HEK293T (cell line): ENCODE data around the gene CMTM5.

Source experiments
- CTCF ChIA-PET: fragments of 350-600 bp; formaldehyde crosslinking; extraction: SDS; loops from one replicate; lab custom pipeline; 2021; ENCODE audit warnings: antibody characterized with exemption, inconsistent platforms; lab: Yijun Ruan, JAX
- POLR2A ChIA-PET: fragments of 350-600 bp; formaldehyde crosslinking; extraction: SDS; loops from one replicate; lab custom pipeline; 2020; ENCODE audit warnings: antibody characterized with exemption, inconsistent platforms; lab: Yijun Ruan, JAX
- DNase-seq: peaks from one replicate; pipeline ENCODE4 v3.0.0; 2012; ENCODE audit warnings: mixed read lengths; ENCODE audit errors: extremely low spot score
- ARNT ChIP-seq: fragments of 450-650 bp; IDR thresholded peaks from 2 replicates; pipeline ENCODE4 v1.6.1; 2017; ENCODE audit warnings: mild to moderate bottlenecking
- BHLHE40 ChIP-seq: fragments of 450-650 bp; IDR thresholded peaks from 2 replicates; pipeline ENCODE4 v1.6.1; 2016; ENCODE audit warnings: mild to moderate bottlenecking, moderate library complexity, borderline replicate concordance
- CTBP1 ChIP-seq: fragments of 450-650 bp; IDR thresholded peaks from 2 replicates; pipeline ENCODE4 v1.6.1; 2016; ENCODE audit warnings: borderline replicate concordance
- ELF4 ChIP-seq: fragments of 450-650 bp; IDR thresholded peaks from 2 replicates; pipeline ENCODE4 v1.6.1; 2017; ENCODE audit warnings: antibody characterized with exemption
- FOXA1 ChIP-seq: fragments of 450-650 bp; IDR thresholded peaks from 2 replicates; pipeline ENCODE4 v1.6.1; 2016; ENCODE audit warnings: mild to moderate bottlenecking
- FOXK2 ChIP-seq: fragments of 450-650 bp; IDR thresholded peaks from 2 replicates; pipeline ENCODE4 v1.6.1; 2016; ENCODE audit warnings: mild to moderate bottlenecking
- FOXM1 ChIP-seq: fragments of 450-650 bp; IDR thresholded peaks from 2 replicates; pipeline ENCODE4 v1.6.1; 2017; ENCODE audit warnings: mild to moderate bottlenecking, borderline replicate concordance
- HDGF ChIP-seq: fragments of 450-650 bp; IDR thresholded peaks from 2 replicates; pipeline ENCODE4 v1.6.1; 2017; ENCODE audit warnings: antibody characterized with exemption, borderline replicate concordance
- L3MBTL2 ChIP-seq: fragments of 450-650 bp; conservative IDR thresholded peaks from 2 replicates; pipeline ENCODE4 v1.6.1; 2016; ENCODE audit warnings: mild to moderate bottlenecking
- LEF1 ChIP-seq: fragments of 450-650 bp; IDR thresholded peaks from 2 replicates; pipeline ENCODE4 v1.6.1; 2017; ENCODE audit warnings: mild to moderate bottlenecking, borderline replicate concordance
- NFRKB ChIP-seq: fragments of 450-650 bp; IDR thresholded peaks from 2 replicates; pipeline ENCODE4 v1.6.1; 2016; ENCODE audit warnings: mild to moderate bottlenecking, moderate library complexity
- PKNOX1 ChIP-seq: fragments of 450-650 bp; IDR thresholded peaks from 2 replicates; pipeline ENCODE4 v1.6.1; 2016
- SP1 ChIP-seq: fragments of 450-650 bp; IDR thresholded peaks from 2 replicates; pipeline ENCODE4 v1.6.1; 2017
- SUZ12 ChIP-seq: fragments of 450-650 bp; IDR thresholded peaks from 2 replicates; pipeline ENCODE4 v1.6.1; 2016; ENCODE audit warnings: mild to moderate bottlenecking
- TARDBP ChIP-seq: fragments of 450-650 bp; IDR thresholded peaks from 2 replicates; pipeline ENCODE4 v1.6.1; 2016
- ZNF384 ChIP-seq: fragments of 450-650 bp; IDR thresholded peaks from 2 replicates; pipeline ENCODE4 v1.6.1; 2016

CMTM5 gene

DNA sequence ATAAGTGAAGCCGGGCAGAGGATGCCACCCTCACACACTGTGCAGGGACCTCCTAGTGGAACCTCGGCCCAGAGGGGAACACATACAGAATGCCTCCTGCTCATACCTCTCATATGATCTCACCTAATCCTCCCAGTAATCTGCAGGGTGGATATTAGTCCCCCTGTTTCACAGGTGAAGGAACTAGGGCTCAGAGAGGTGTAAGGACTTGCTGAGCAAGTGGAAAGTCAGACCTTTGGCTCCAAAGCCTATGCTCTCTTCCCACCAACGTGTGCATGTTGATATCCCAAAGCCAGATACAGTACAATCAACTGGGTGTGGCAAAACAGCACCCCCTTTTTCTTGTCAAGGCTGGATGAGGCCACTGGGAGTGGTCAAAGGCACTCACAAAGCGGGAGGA lies 27.1 kb downstream of the CMTM5 start:
- no peak for TF ChIP-seq FOXA1
- no peak for TF ChIP-seq NFRKB
- TF ChIP-seq ELF4: no peak
- no peak for TF ChIP-seq SUZ12
- no peak for TF ChIP-seq FOXM1
- no peak for TF ChIP-seq CTBP1
- no peak for TF ChIP-seq LEF1
- TF ChIP-seq HDGF: no peak

DNA sequence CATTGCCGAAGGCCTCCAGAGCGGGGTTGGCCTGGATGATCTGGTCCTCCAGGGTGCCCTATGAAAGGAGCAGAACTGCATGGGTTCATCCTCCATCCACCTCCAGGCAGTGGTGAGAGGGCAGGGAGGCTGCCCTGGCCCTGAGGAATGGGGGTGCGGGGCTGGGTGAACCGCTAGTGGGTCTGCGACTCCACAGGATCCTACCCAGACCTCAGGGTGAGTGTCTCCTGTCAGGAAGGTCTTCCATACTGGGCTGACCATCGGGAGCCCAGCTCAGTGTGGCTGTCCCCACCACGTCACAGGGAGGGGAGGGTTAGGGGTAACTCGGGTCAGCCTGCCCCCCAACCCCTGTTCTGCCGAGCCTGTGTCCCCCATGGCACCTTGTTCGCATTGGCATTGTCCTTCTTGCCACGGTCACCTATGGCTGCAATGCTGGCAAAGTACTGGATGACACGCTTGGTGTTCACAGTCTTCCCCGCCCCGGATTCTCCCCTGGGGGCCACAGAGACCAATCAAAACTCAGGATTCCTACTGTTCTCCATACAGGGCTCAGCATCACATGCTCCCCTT lies 27.6 kb downstream of the CMTM5 start:
- CTCF ChIA-PET: no interaction called here
- POLR2A ChIA-PET: no interaction called here
- no peak for TF ChIP-seq LEF1
- no peak for TF ChIP-seq FOXA1
- no peak for TF ChIP-seq CTBP1
- no peak for TF ChIP-seq SUZ12
- no peak for DNase-seq

More for the DNA sequence above, 27.1 kb downstream of the CMTM5 start:
- CTCF ChIA-PET: no interaction called here
- DNase-seq: no peak
- POLR2A ChIA-PET: no interaction called here

GRCh38 chr14:23405096-23405495 lies 28.2 kb downstream of the CMTM5 start:
- TF ChIP-seq HDGF: no peak
- TF ChIP-seq ELF4: no peak
- no peak for TF ChIP-seq FOXM1
- no peak for TF ChIP-seq FOXK2
- TF ChIP-seq LEF1: no peak
- TF ChIP-seq ARNT: no peak
- TF ChIP-seq CTBP1: no peak
- no peak for TF ChIP-seq FOXA1
- TF ChIP-seq ZNF384: no peak
- TF ChIP-seq NFRKB: no peak
- no peak for TF ChIP-seq SP1
- no peak for TF ChIP-seq BHLHE40
- TF ChIP-seq PKNOX1: no peak
- no peak for TF ChIP-seq L3MBTL2
- no peak for TF ChIP-seq SUZ12
- no peak for TF ChIP-seq TARDBP
- POLR2A ChIA-PET: no interaction called here
- no peak for DNase-seq
- CTCF ChIA-PET: no interaction called here

GRCh38 chr14:23405516-23406025 lies 28.7 kb downstream of the CMTM5 start:
- CTCF ChIA-PET: no interaction called here
- TF ChIP-seq L3MBTL2 (no peak), ZNF384 (no peak), LEF1 (no peak), SP1 (no peak), ELF4 (no peak), FOXM1 (no peak), NFRKB (no peak), BHLHE40 (no peak), SUZ12 (no peak), FOXK2 (no peak), PKNOX1 (no peak), CTBP1 (no peak), HDGF (no peak), FOXA1 (no peak), TARDBP (no peak), ARNT (no peak)
- no peak for DNase-seq
- POLR2A ChIA-PET: no interaction called here

- no peak for DNase-seq
- POLR2A ChIA-PET: no interaction called here
- CTCF ChIA-PET: no interaction called here
- no peak for TF ChIP-seq HDGF
- TF ChIP-seq FOXM1: no peak
- TF ChIP-seq PKNOX1: peak; percentile 61
- TF ChIP-seq CTBP1: no peak
- no peak for TF ChIP-seq SP1
These were observed 29.4 kb downstream of the CMTM5 start for GRCh38 chr14:23406244-23406643.

GRCh38 chr14:23406725-23407355 lies 30.0 kb downstream of the CMTM5 start:
- no peak for TF ChIP-seq CTBP1
- TF ChIP-seq SUZ12: no peak
- no peak for TF ChIP-seq ZNF384
- TF ChIP-seq HDGF: no peak
- TF ChIP-seq FOXA1: no peak
- no peak for TF ChIP-seq TARDBP
- TF ChIP-seq PKNOX1: no peak
- TF ChIP-seq SP1: no peak
- no peak for TF ChIP-seq NFRKB
- TF ChIP-seq ELF4: no peak
- no peak for TF ChIP-seq FOXM1
- TF ChIP-seq FOXK2: no peak
- TF ChIP-seq BHLHE40: no peak
- TF ChIP-seq LEF1: no peak
- no peak for TF ChIP-seq ARNT
- TF ChIP-seq L3MBTL2: no peak
- ChIA-PET POLR2A (no interaction called here), CTCF (no interaction called here)
- no peak for DNase-seq
